ENCODE measurements around the gene GPC6.

Gene GPC6

DNA sequence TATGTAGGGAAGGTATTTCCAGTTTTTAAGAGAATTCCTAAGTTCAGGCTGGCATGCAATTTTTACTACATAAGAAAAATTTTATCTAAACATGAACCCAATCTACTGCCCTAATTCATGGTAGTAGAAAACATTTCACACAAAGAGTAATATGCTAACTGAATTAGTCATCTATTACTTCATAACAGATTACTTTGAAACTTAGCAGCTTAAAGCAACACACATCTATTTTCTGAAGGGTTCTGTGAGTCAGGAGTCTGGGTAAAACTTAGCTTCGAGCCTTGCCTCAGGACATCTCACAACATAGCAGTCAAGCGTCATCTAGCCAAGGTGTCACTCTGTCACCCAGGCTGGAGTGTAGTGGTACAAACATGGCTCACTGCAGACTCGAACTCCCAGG, 715.4 kb downstream of the GPC6 start:
- Histone ChIP-seq H3K27me3 (replicated peaks) (no peaks in the 10 kb centered on the region), H3K4me3 (ENCODE audit: low read depth, low read length) (no peak overlapping the region), H3K36me3 (replicated peaks) (no peaks in the 10 kb centered on the region), H3K27ac (no peak overlapping the region)
- DNase-seq: no peak
- in situ Hi-C loops (cut with HindIII; ENCODE audit: low pct_ligation_motif_present, low sequenced_read_pairs): no loop called here
- TF ChIP-seq, protein P1, sequence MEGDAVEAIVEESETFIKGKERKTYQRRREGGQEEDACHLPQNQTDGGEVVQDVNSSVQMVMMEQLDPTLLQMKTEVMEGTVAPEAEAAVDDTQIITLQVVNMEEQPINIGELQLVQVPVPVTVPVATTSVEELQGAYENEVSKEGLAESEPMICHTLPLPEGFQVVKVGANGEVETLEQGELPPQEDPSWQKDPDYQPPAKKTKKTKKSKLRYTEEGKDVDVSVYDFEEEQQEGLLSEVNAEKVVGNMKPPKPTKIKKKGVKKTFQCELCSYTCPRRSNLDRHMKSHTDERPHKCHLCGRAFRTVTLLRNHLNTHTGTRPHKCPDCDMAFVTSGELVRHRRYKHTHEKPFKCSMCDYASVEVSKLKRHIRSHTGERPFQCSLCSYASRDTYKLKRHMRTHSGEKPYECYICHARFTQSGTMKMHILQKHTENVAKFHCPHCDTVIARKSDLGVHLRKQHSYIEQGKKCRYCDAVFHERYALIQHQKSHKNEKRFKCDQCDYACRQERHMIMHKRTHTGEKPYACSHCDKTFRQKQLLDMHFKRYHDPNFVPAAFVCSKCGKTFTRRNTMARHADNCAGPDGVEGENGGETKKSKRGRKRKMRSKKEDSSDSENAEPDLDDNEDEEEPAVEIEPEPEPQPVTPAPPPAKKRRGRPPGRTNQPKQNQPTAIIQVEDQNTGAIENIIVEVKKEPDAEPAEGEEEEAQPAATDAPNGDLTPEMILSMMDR (IDR thresholded peaks at IDR 0.05; ENCODE audit: low read depth, low read length, missing control alignments): no peak

- H3K27ac ChIP-seq: no peak overlapping the region
- in situ Hi-C loops (cut with HindIII; ENCODE audit: low pct_ligation_motif_present, low sequenced_read_pairs): no loop called here
- no peak for DNase-seq
- no peaks in the 10 kb centered on the region for H3K27me3 ChIP-seq (replicated peaks)
- no peak overlapping the region for H3K4me3 ChIP-seq (ENCODE audit: low read depth, low read length)
- TF ChIP-seq, protein P1 (IDR thresholded peaks at IDR 0.05; ENCODE audit: low read depth, low read length, missing control alignments): no peak
- no peaks in the 10 kb centered on the region for H3K36me3 ChIP-seq (replicated peaks)
These were observed 719.0 kb downstream of the GPC6 start for GRCh38 chr13:93945621-93946020.

DNA sequence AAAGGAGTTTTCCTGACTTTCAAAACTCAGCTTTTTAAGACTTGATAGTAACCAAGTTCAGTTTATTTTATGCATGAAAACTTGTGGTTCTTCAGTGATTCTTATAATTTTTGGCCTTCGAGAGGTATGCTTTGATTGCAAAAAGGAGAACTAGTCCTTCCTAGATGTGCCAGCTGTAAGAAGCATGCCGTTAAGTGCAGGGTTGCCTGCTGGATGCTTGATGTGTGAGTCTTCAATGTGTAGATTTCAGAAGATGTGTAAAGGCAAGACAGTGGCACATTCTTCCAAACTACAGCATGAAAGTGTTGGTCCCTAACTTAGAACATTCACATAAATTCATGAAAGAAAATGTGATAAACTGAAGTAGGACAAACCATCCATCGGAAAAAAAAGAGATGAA, 720.4 kb downstream of the GPC6 start:
- Histone ChIP-seq H3K36me3 (replicated peaks) (no peaks in the 10 kb centered on the region), H3K27ac (no peak overlapping the region), H3K4me3 (ENCODE audit: low read depth, low read length) (no peak overlapping the region), H3K27me3 (replicated peaks) (no peaks in the 10 kb centered on the region)
- DNase-seq: no peak
- TF ChIP-seq, protein P1 (IDR thresholded peaks at IDR 0.05; ENCODE audit: low read depth, low read length, missing control alignments): no peak
- in situ Hi-C loops (cut with HindIII; ENCODE audit: low pct_ligation_motif_present, low sequenced_read_pairs): no loop called here

GRCh38 chr13:93947651-93948050, 721.0 kb downstream of the GPC6 start:
- H3K4me3 ChIP-seq (ENCODE audit: low read depth, low read length): no peak overlapping the region
- in situ Hi-C loops (cut with HindIII; ENCODE audit: low pct_ligation_motif_present, low sequenced_read_pairs): no loop called here
- no peak for DNase-seq
- H3K36me3 ChIP-seq (replicated peaks): no peaks in the 10 kb centered on the region
- TF ChIP-seq, protein P1 (IDR thresholded peaks at IDR 0.05; ENCODE audit: low read depth, low read length, missing control alignments): no peak
- H3K27ac ChIP-seq: no peak overlapping the region
- no peaks in the 10 kb centered on the region for H3K27me3 ChIP-seq (replicated peaks)

GRCh38 chr13:93948162-93948922, 721.7 kb downstream of the GPC6 start:
- H3K4me3 ChIP-seq (ENCODE audit: low read depth, low read length): no peak overlapping the region
- in situ Hi-C loops (cut with HindIII; ENCODE audit: low pct_ligation_motif_present, low sequenced_read_pairs): no loop called here
- H3K27ac ChIP-seq: no peak overlapping the region
- no peaks in the 10 kb centered on the region for H3K27me3 ChIP-seq (replicated peaks)
- no peak for DNase-seq
- no peaks in the 10 kb centered on the region for H3K36me3 ChIP-seq (replicated peaks)
- TF ChIP-seq, protein P1 (IDR thresholded peaks at IDR 0.05; ENCODE audit: low read depth, low read length, missing control alignments): no peak

- in situ Hi-C loops (cut with HindIII; ENCODE audit: low pct_ligation_motif_present, low sequenced_read_pairs): no loop called here
These were observed 724.5 kb downstream of the GPC6 start for GRCh38 chr13:93951108-93951507.

More at GRCh38 chr13:93951108-93951507, 724.5 kb downstream of the GPC6 start:
- DNase-seq: no peak
- TF ChIP-seq, protein P1 (IDR thresholded peaks at IDR 0.05; ENCODE audit: low read depth, low read length, missing control alignments): peak; percentile 46
- no peaks in the 10 kb centered on the region for H3K36me3 ChIP-seq (replicated peaks)
- H3K4me3 ChIP-seq (ENCODE audit: low read depth, low read length): no peak overlapping the region
- H3K27ac ChIP-seq: no peak overlapping the region
- no peaks in the 10 kb centered on the region for H3K27me3 ChIP-seq (replicated peaks)

Measured in brain microvascular endothelial cell (primary cell).